Coronary artery (tissue), 2 donors: ENCODE results near the gene C4BPB.

Source experiments
- DNase-seq: peaks from one replicate; pipeline ENCODE4 v3.0.0-alpha.2; 2017; ENCODE audit warnings: low spot score
- H3K27ac ChIP-seq, 2 donors: fragments of 200-600 bp; sonication (generic); one replicate each; pipeline ENCODE4 v1.5.1; 2016 to 2019
- H3K4me3 ChIP-seq: fragments of 200-600 bp; sonication (generic); 2 replicates; pipeline ENCODE4 v1.5.1; 2016; ENCODE audit warnings: mild to moderate bottlenecking, moderate library complexity
- TF ChIP-seq, protein P1 (sequence below): fragments of 200-600 bp; sonication (generic); IDR thresholded peaks from one replicate; pipeline ENCODE4 v1.5.1; 2019; ENCODE audit warnings: antibody characterized with exemption

The C4BPB gene

DNA sequence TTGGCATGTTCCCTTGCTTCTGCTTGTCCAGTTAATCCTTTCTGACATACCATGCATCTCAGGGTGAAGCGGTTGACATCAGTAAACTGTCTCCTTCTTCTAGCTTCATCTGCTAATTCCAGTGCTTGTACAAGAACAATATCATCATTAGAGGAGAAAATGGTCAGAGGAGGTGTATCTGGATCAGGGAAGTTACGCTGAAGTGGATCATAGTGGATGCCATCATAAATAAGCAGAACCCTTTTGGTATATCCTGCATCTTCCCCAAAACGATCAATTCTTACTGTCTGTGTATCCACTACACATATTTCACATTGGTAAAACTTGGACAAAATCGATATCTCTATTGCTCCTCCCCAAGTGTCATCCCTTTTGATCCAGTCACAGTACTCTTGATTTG is 39.6 kb upstream of the C4BPB start:
- no peak for DNase-seq
- Histone ChIP-seq H3K4me3 (peak overlapping the region; percentile 96), H3K27ac (no peak overlapping the region)
- TF ChIP-seq, protein P1, sequence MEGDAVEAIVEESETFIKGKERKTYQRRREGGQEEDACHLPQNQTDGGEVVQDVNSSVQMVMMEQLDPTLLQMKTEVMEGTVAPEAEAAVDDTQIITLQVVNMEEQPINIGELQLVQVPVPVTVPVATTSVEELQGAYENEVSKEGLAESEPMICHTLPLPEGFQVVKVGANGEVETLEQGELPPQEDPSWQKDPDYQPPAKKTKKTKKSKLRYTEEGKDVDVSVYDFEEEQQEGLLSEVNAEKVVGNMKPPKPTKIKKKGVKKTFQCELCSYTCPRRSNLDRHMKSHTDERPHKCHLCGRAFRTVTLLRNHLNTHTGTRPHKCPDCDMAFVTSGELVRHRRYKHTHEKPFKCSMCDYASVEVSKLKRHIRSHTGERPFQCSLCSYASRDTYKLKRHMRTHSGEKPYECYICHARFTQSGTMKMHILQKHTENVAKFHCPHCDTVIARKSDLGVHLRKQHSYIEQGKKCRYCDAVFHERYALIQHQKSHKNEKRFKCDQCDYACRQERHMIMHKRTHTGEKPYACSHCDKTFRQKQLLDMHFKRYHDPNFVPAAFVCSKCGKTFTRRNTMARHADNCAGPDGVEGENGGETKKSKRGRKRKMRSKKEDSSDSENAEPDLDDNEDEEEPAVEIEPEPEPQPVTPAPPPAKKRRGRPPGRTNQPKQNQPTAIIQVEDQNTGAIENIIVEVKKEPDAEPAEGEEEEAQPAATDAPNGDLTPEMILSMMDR, result no peak

- TF ChIP-seq, protein P1, result no peak
- peak overlapping the region; percentile 96 for H3K4me3 ChIP-seq
- no peak for DNase-seq
- H3K27ac ChIP-seq, result no peak overlapping the region
Measured at GRCh38 chr1:207049514-207049913, 39.1 kb upstream of the C4BPB start.

- no peak for DNase-seq
- TF ChIP-seq, protein P1, result peak; percentile 28
- H3K4me3 ChIP-seq, result peak overlapping the region; percentile 96
- H3K27ac ChIP-seq, result peak overlapping the region; percentile 73 to 91
Measured at GRCh38 chr1:207049974-207050391, 38.7 kb upstream of the C4BPB start.

- peak overlapping the region; percentile 96 for H3K4me3 ChIP-seq
- TF ChIP-seq, protein P1, result no peak
- H3K27ac ChIP-seq, result peak overlapping the region; percentile 73 to 91
- DNase-seq, result peak; percentile 93
Measured at GRCh38 chr1:207050480-207051190, 38.0 kb upstream of the C4BPB start.

- no peak for DNase-seq
- peak within 1 kb of the TSS; percentile 73 to 98 for H3K27ac ChIP-seq
- H3K4me3 ChIP-seq, result peak within 1 kb of the TSS; percentile 96
- TF ChIP-seq, protein P1, result no peak
Measured at GRCh38 chr1:207051191-207051943, 37.3 kb upstream of the C4BPB start, which contains the start of gene YOD1. TSS of gene YOD1 (minus strand) at chr1:207051208. CDS start at chr1:207051030, 178 bp downstream.

- H3K27ac ChIP-seq, result peak within 1 kb of the TSS; percentile 87 to 98
- peak within 1 kb of the TSS; percentile 96 for H3K4me3 ChIP-seq
- TF ChIP-seq, protein P1, result peak; percentile 17
- peak; percentile 97 for DNase-seq
Measured at GRCh38 chr1:207052911-207053769, 35.5 kb upstream of the C4BPB start, which contains the start of gene PFKFB2. TSS of gene PFKFB2 (plus strand) at chr1:207053275. CDS start at chr1:207054718, 1,443 bp downstream.
